Common myeloid progenitor, CD34-positive (primary cell): ENCODE data around the gene SSTR5. TPM values are rescaled to one million over a fixed set of nuclear protein-coding genes. Genes with fewer than 3 reads are reported as not detected.
"Not testable (repeated sequence)": the region's sequence is repeated elsewhere in the genome, so short reads cannot be mapped to it uniquely, and the experiment has no call there.

ENCODE experiments used
- CTCF ChIA-PET: fragments of 350-600 bp; sonication (Branson Sonifier 250); formaldehyde crosslinking; loops from one replicate; lab custom pipeline; 2021; ENCODE audit warnings: antibody characterized with exemption; lab: Charles Lee
- POLR2A ChIA-PET: fragments of 350-600 bp; sonication (Branson Sonifier 250); formaldehyde crosslinking; loops from one replicate; lab custom pipeline; 2021; ENCODE audit warnings: antibody characterized with exemption; lab: Charles Lee
- DNase-seq, 3 donors: peaks; one replicate each; pipeline versions ENCODE4 v3.0.0 to v3.0.0-alpha.2; 2013
- H3K27ac ChIP-seq, 2 experiments: 1 replicate in 1 of 2; 2 replicates in 1 of 2; pipeline ENCODE4 v1.7.0; 2013; ENCODE audit warnings: inconsistent platforms in 2 of 2, low read length in 2 of 2, mild to moderate bottlenecking in 2 of 2, low read depth in 1 of 2, moderate library complexity in 1 of 2; ENCODE audit not compliant: severe bottlenecking in 2 of 2, insufficient read depth in 1 of 2, poor library complexity in 1 of 2
- H3K27me3 ChIP-seq, 5 experiments: replicated peaks in 2 of 5; 1 replicate in 3 of 5; 2 replicates in 2 of 5; pipeline versions ENCODE4 v1.6.1 to v1.7.0; 2013; ENCODE audit warnings: low read length in 4 of 5, mild to moderate bottlenecking in 2 of 5, moderate library complexity in 2 of 5, inconsistent platforms in 1 of 5; ENCODE audit not compliant: insufficient read depth in 5 of 5, control insufficient read depth in 4 of 5
- H3K36me3 ChIP-seq, 4 experiments: 1 replicate in 2 of 4; 2 replicates in 2 of 4; pipeline versions ENCODE4 v1.6.1 to v1.7.0; 2013; ENCODE audit warnings: low read length in 3 of 4, control low read depth in 1 of 4, mild to moderate bottlenecking in 1 of 4; ENCODE audit not compliant: control insufficient read depth in 4 of 4, insufficient read depth in 4 of 4
- H3K4me1 ChIP-seq, 4 experiments: 1 replicate in 3 of 4; 2 replicates in 1 of 4; pipeline versions ENCODE4 v1.6.1 to v1.7.1; 2013; ENCODE audit warnings: low read length in 3 of 4, mild to moderate bottlenecking in 3 of 4, control low read depth in 1 of 4, inconsistent platforms in 1 of 4, moderate library complexity in 1 of 4; ENCODE audit not compliant: control insufficient read depth in 4 of 4, insufficient read depth in 4 of 4; ENCODE audit errors: control extremely low read depth in 1 of 4
- H3K4me3 ChIP-seq, 7 experiments: 1 replicate in 4 of 7; 2 replicates in 3 of 7; pipeline versions ENCODE4 v1.5.1 to v1.7.0; 2013; ENCODE audit warnings: mild to moderate bottlenecking in 7 of 7, low read length in 6 of 7, moderate library complexity in 6 of 7, inconsistent platforms in 2 of 7, low read depth in 2 of 7, control low read depth in 1 of 7; ENCODE audit not compliant: insufficient read depth in 4 of 7, control insufficient read depth in 1 of 7; ENCODE audit errors: extremely low read depth in 1 of 7
- H3K9me3 ChIP-seq, 5 experiments: 1 replicate in 4 of 5; 2 replicates in 1 of 5; pipeline versions ENCODE4 v1.6.1 to v1.7.1; 2013; ENCODE audit warnings: low read length in 4 of 5, mild to moderate bottlenecking in 2 of 5, inconsistent platforms in 1 of 5, low read depth in 1 of 5, moderate library complexity in 1 of 5; ENCODE audit not compliant: control insufficient read depth in 4 of 5, insufficient read depth in 2 of 5; ENCODE audit errors: control extremely low read depth in 1 of 5
- WGBS: methylation state at CpG from one replicate; pipeline ENCODE4 v1.1.5; 2013; ENCODE audit not compliant: insufficient coverage; 5-methylcytosine and 5-hydroxymethylcytosine counted together
- polyA plus RNA-seq: library from polyadenylated mRNA; unstranded; fragments of 120-200 nt; gene quantifications from one replicate; pipeline ENCODE4 v1.2.1, GENCODE V29; 2013

SSTR5 gene
- not detected for polyA plus RNA-seq

DNA sequence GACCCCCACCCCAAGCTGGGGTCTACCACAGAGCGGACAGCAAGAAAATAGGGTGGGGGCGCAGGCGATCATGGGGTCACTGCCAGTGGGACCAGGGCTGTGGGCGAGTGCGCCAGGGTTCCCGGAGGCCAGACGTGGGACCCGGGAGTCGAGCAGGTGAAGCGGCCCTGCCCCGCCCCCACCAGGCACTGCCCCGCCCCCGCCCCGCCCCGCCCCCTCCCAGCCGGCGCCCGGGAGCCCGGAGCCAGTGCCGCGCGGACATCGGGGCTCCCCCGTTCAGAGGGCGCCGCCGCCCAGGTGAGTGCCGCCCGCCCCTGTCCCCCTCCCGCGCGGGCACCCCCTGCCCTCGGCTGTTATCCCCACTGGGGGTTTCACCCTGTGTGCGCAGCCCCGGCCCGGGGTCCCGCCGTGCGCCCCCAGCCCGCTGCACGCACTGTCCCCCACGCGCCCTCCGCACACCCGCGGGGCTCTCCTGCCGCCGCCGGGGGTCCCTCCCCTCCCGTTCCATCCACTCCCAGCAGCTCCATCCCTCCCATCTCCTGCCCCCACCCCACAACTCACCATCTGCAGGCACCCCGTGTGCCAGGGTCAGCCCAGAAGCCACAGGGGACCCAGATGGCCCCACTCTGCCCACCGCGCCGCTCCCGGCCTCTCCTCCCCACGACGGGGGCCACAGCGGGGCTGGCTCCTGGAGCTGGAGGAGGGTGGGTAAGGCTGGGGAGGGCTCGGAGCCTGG is at the start of gene SSTR5:
Gene SSTR5 (plus strand): TSS at position 222 of the 736 bp plus-strand sequence. CDS start 6,122 bp downstream, outside the sequence.
- ChIA-PET POLR2A (no interaction called here), CTCF (no interaction called here)
- H3K27ac ChIP-seq = no peak within 1 kb of the TSS
- 12% methylated on average over 27 of the region's 59 CpGs for WGBS
- H3K4me1 ChIP-seq = no peaks in the 10 kb centered on the region
- no peak within 1 kb of the TSS for H3K4me3 ChIP-seq
- H3K27me3 ChIP-seq = peaks cover 0 to 92% (median 18%) of the 10 kb centered on the region in 5 experiments
- no peaks in the 10 kb centered on the region for H3K36me3 ChIP-seq
- peaks cover 0 to 3% (median 0%) of the 10 kb centered on the region in 5 experiments for H3K9me3 ChIP-seq
- DNase-seq = no peak

DNA sequence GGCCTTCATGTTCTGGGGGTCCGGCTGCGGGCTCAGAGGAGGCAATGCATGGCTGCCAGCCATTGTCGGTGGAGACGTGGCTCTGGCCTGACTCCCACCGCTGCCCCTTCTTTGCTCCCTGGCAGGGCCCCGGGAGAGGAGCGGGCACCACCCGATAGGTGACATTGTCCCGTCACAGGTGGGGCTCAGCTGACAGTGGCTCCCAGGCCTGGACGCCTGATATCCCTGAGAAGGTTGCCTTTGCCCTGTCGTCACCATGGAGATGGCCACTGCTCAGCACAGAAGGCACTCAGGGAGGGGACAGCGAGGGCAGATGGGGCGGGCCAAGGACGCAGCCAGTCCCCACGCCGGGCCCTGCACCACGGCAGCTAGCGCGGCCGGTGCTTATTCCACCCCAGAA is 48.4 kb upstream of the SSTR5 start:
- ChIA-PET CTCF (no interaction called here), POLR2A (no interaction called here)
- Histone ChIP-seq H3K36me3 (no peaks in the 10 kb centered on the region), H3K27me3 (peaks cover 0 to 54% (median 6%) of the 10 kb centered on the region in 5 experiments), H3K27ac (no peak overlapping the region), H3K9me3 (no peaks in the 10 kb centered on the region), H3K4me1 (peaks cover 0 to 2% (median 0%) of the 10 kb centered on the region in 4 experiments), H3K4me3 (no peak overlapping the region)
- 89% methylated on average over 16 of the region's 20 CpGs for WGBS
- no peak for DNase-seq

DNA sequence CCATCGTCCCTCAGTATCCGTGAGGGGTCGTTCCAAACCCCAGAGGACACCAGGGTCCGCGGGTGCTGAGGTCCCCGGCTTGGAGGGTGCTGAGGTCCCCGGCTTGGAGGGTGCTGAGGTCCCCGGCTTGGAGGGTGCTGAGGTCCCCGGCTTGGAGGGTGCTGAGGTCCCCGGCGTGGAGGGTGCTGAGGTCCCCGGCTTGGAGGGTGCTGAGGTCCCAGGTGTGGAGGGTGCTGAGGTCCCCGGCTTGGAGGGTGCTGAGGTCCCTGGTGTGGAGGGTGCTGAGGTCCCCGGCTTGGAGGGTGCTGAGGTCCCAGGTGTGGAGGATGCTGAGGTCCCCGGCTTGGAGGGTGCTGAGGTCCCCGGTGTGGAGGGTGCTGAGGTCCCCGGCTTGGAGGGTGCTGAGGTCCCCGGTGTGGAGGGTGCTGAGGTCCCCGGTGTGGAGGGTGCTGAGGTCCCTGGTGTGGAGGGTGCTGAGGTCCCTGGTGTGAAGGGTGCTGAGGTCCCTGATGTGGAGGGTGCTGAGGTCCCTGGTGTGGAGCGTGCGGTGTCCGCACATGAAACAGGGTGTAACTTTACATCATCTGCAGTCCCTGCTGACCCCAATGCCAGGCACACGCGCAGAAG is 47.3 kb upstream of the SSTR5 start:
- peaks cover 0 to 64% (median 6%) of the 10 kb centered on the region in 5 experiments for H3K27me3 ChIP-seq
- CTCF ChIA-PET, H3K4me1 ChIP-seq, H3K36me3 ChIP-seq, H3K27ac ChIP-seq, H3K4me3 ChIP-seq, POLR2A ChIA-PET, H3K9me3 ChIP-seq: not testable (repeated sequence)
- WGBS = 74% methylated on average over 24 of the region's 24 CpGs
- DNase-seq = peak in 2 of 3 donors; percentile 9 to 42

DNA sequence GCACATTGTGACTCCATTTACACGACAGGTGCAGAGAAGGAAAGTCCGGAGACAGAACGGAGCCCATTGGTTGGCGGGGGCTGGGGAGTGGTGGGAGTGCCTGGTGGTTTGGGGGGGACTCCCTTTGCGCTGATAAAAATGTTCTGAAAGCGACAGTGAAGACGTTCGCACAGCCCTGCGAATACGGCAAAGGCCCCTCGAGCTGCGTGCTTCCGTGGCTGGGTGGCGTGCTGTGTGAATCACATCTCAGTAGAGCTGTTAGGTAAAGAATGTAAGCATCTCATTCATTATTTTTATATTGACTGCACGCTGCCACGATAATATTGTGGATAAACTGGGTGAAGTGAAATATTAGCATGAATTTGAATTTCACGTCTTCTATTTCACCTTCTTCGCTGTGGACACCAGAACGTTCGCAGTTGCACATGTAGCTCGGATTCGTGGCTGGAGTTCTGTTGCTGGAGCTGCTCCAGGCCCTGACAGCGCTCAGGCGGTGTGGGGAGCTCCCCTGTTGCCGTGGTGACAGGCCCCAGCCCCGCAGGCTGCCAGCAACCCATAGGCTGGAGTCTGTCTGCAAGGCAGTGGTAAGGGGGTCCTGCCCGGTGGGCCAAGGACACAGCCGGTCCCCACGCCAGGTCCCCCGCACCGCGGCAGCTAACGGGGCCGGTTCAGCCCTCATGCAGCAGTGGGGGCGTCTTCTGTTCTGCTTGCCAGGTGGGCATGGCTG is 46.3 kb upstream of the SSTR5 start:
- Histone ChIP-seq H3K4me3 (no peak overlapping the region), H3K27me3 (peaks cover 0 to 64% (median 6%) of the 10 kb centered on the region in 5 experiments), H3K36me3 (no peaks in the 10 kb centered on the region), H3K4me1 (peaks cover 0 to 2% (median 0%) of the 10 kb centered on the region in 4 experiments), H3K27ac (no peak overlapping the region), H3K9me3 (no peaks in the 10 kb centered on the region)
- ChIA-PET CTCF (no interaction called here), POLR2A (no interaction called here)
- WGBS = 82% methylated on average over 34 of the region's 35 CpGs
- DNase-seq = no peak

DNA sequence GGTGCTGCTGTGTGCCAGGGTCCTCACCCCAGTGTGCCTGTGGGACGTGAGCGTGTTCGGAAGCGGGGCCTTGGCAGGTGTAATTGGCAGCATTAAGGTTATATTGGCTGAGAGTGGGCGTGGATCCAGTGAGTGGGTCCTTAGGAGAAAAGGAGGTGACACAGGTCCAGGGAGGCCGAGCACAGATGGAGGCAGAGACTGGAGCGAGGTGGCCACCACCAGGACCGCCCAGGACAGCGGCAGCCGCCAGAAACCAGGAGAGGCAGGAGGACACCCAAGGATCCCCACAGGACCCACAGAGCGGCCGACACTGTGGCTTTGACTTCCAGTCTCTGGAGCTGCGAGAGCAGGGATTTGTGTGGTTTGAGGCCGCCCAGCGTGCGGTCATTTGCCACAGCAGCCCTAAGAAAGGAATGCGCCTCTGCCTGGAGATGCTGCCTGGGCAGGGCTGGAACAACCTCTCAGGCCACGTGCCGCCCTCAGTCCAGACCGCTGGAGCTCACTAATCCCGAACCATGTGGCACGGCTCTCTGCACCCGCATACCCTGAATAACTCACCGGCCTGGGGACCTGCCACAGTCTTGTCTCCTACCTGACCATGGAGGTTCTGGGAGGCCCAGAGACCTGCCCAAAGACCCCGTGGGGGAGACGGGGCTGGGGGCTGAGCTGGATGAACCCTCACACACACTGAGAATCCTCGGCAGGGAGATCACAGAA is 45.6 kb upstream of the SSTR5 start:
- 90% methylated on average over 21 of the region's 27 CpGs for WGBS
- DNase-seq = no peak
- Histone ChIP-seq H3K9me3 (no peaks in the 10 kb centered on the region), H3K4me1 (peaks cover 0 to 2% (median 0%) of the 10 kb centered on the region in 4 experiments), H3K27ac (no peak overlapping the region), H3K36me3 (no peaks in the 10 kb centered on the region), H3K4me3 (no peak overlapping the region), H3K27me3 (peaks cover 0 to 61% (median 6%) of the 10 kb centered on the region in 5 experiments)
- CTCF ChIA-PET = no interaction called here
- POLR2A ChIA-PET = no interaction called here

DNA sequence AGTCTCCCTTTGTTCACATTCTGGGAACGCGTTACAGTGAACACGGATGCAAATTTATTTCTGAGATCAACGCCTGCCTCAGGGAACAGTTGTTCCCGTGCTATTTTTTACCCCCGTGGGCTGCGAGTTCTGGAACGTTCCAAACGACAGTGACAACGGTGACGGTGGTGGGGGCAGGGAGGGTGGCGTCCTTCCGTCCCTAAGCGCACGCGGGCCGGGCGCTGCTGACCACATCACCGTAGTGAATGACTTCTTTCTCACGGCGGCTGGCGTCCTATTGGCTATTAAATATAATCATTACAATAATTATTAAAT is 45.1 kb upstream of the SSTR5 start:
- DNase-seq = no peak
- H3K36me3 ChIP-seq = no peaks in the 10 kb centered on the region
- POLR2A ChIA-PET = no interaction called here
- CTCF ChIA-PET = no interaction called here
- H3K4me3 ChIP-seq = no peak overlapping the region
- 86% methylated on average over 9 of the region's 22 CpGs for WGBS
- no peak overlapping the region for H3K27ac ChIP-seq
- H3K9me3 ChIP-seq = no peaks in the 10 kb centered on the region
- H3K27me3 ChIP-seq = peaks cover 0 to 56% (median 6%) of the 10 kb centered on the region in 5 experiments
- H3K4me1 ChIP-seq = peaks cover 0 to 2% (median 0%) of the 10 kb centered on the region in 4 experiments
